ENCODE measurements around the gene CDKN2C.

DNA sequence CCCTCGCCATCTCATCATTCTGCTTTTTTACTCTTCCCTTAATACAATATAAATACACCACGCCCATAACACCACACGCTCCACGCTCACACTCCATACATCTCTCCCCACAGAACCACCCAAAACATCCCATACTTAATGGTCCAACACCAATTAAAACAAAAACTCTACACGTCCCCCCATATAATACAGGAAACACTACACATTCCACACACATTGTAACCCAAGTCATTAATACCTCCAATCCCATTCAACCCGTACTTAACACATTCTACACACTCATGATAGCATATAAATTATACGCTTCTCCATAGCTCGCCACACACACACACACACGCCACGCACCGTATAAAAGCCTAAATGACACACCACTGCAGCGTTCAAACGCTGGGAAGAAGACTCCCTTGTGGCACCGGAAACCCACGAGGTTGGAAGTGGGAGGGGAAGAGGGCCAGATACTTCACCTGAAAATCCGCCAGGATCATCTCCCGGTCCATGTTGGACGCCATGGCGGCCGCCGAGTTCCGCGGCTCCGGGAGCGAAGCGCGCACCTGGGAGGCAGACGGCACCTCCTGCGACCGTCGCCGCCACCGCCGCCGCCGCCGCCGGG, 10.6 kb upstream of the CDKN2C start:
- TF ChIP-seq, protein P1, sequence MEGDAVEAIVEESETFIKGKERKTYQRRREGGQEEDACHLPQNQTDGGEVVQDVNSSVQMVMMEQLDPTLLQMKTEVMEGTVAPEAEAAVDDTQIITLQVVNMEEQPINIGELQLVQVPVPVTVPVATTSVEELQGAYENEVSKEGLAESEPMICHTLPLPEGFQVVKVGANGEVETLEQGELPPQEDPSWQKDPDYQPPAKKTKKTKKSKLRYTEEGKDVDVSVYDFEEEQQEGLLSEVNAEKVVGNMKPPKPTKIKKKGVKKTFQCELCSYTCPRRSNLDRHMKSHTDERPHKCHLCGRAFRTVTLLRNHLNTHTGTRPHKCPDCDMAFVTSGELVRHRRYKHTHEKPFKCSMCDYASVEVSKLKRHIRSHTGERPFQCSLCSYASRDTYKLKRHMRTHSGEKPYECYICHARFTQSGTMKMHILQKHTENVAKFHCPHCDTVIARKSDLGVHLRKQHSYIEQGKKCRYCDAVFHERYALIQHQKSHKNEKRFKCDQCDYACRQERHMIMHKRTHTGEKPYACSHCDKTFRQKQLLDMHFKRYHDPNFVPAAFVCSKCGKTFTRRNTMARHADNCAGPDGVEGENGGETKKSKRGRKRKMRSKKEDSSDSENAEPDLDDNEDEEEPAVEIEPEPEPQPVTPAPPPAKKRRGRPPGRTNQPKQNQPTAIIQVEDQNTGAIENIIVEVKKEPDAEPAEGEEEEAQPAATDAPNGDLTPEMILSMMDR (IDR thresholded peaks at IDR 0.05; ENCODE audit: extremely low read depth in 1 of 2, insufficient read depth in 1 of 2, low read depth in 1 of 2, low read length in 2 of 2): no peak
- TF ChIP-seq POLR2A (IDR thresholded peaks at IDR 0.05; ENCODE audit: low read depth, low read length) (no peak), EZH2 (IDR thresholded peaks at IDR 0.05; ENCODE audit: borderline replicate concordance, low read depth, low read length, severe bottlenecking) (no peak), POLR2AphosphoS5 (IDR thresholded peaks at IDR 0.05; ENCODE audit: insufficient read depth, low read depth, low read length) (no peak), GATA2 (IDR thresholded peaks at IDR 0.05; ENCODE audit: insufficient read depth, insufficient read length, low read depth, low read length) (no peak), MAX (IDR thresholded peaks at IDR 0.05; ENCODE audit: insufficient read depth, insufficient read length) (no peak), JUN (IDR thresholded peaks at IDR 0.05; ENCODE audit: borderline replicate concordance, insufficient read depth, insufficient read length, low read depth) (no peak), FOS (IDR thresholded peaks at IDR 0.05; ENCODE audit: borderline replicate concordance, insufficient read depth, low read length) (no peak)
